Measurements from ENCODE around the gene MMAB. TPM values are rescaled to one million over a fixed set of nuclear protein-coding genes. Genes with fewer than 3 reads are reported as not detected.

Gene MMAB
- total RNA-seq, 4 donors from 2014 or later = 27.3 to 80.4 (median 30.9) TPM

GRCh38 chr12:109554761-109555160 lies 18.5 kb downstream of the MMAB start:
- TF ChIP-seq EP300 (IDR thresholded peaks at IDR 0.05) (no peak), CTCF (IDR thresholded peaks at IDR 0.05) (no peak), POLR2A (IDR thresholded peaks at IDR 0.05) (no peak)
- Histone ChIP-seq H3K9me3 (no peaks in the 10 kb centered on the region), H3K36me3 (peaks cover 0 to 44% (median 0%) of the 10 kb centered on the region in 3 donors), H3K27ac (no peak overlapping the region), H3K4me3 (no peak overlapping the region), H3K4me1 (no peaks in the 10 kb centered on the region), H3K27me3 (peaks cover 0 to 12% of the 10 kb centered on the region in 2 donors)
- no peak for DNase-seq (ENCODE audit: low spot score in 2 of 2)
- 77 to 79% methylated on average over 6 of the region's 6 CpGs for WGBS, 2 donors

DNA sequence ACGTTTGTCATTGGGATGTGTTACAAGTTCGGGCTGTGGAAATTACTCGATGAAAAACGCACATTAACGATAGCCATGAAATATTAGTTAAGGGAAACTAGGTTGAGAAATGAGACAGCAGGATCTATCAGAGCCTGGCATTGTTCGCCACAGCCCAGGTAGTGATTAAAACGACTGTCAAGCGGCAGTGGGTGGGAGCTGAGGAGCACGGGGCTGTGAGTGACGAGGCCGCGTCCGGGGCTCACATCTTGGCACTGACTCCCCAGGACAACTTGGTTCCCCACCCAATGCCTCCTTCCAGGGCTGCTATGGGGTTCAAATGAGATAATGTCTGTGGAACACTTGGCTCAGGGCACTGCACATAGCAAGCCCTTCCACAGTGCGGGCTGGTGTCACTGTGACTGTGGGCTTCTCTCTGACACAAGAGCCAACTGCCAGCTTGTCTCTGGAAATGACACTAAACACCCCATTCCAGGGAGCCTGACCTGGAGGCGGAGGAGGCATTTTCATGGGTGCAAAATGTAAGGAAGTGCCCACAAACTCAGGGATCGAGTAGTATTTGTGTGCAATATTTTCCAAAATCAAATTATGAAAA lies 19.3 kb downstream of the MMAB start:
- Histone ChIP-seq H3K9me3 (no peaks in the 10 kb centered on the region), H3K4me1 (no peaks in the 10 kb centered on the region), H3K4me3 (no peak overlapping the region), H3K27me3 (peaks cover 0 to 19% of the 10 kb centered on the region in 2 donors), H3K36me3 (peaks cover 0 to 36% (median 0%) of the 10 kb centered on the region in 3 donors), H3K27ac (no peak overlapping the region)
- 53 to 57% methylated on average over 16 of the region's 16 CpGs for WGBS, 2 donors
- no peak for TF ChIP-seq CTCF (IDR thresholded peaks at IDR 0.05)
- TF ChIP-seq POLR2A (IDR thresholded peaks at IDR 0.05) = no peak
- no peak for TF ChIP-seq EP300 (IDR thresholded peaks at IDR 0.05)
- no peak for DNase-seq (ENCODE audit: low spot score in 2 of 2)

- no peaks in the 10 kb centered on the region for H3K9me3 ChIP-seq
- peaks cover 0 to 25% of the 10 kb centered on the region in 2 donors for H3K27me3 ChIP-seq
- H3K36me3 ChIP-seq = peaks cover 0 to 31% (median 0%) of the 10 kb centered on the region in 3 donors
- no peak overlapping the region for H3K27ac ChIP-seq
- no peak overlapping the region for H3K4me3 ChIP-seq
- no peak for DNase-seq (ENCODE audit: low spot score in 2 of 2)
- WGBS, 2 donors = 71 to 74% methylated on average over 7 of the region's 7 CpGs
- no peak for TF ChIP-seq EP300 (IDR thresholded peaks at IDR 0.05)
- no peak for TF ChIP-seq CTCF (IDR thresholded peaks at IDR 0.05)
- no peak for TF ChIP-seq POLR2A (IDR thresholded peaks at IDR 0.05)
- no peaks in the 10 kb centered on the region for H3K4me1 ChIP-seq
Measured at GRCh38 chr12:109553483-109553882, 19.8 kb downstream of the MMAB start.

- WGBS, 2 donors = 73 to 80% methylated on average over 4 of the region's 4 CpGs
- no peak for TF ChIP-seq EP300 (IDR thresholded peaks at IDR 0.05)
- no peak for TF ChIP-seq POLR2A (IDR thresholded peaks at IDR 0.05)
- TF ChIP-seq CTCF (IDR thresholded peaks at IDR 0.05) = no peak
- no peak overlapping the region for H3K4me3 ChIP-seq
- no peak for DNase-seq (ENCODE audit: low spot score in 2 of 2)
- H3K4me1 ChIP-seq = no peaks in the 10 kb centered on the region
- peaks cover 0 to 30% of the 10 kb centered on the region in 2 donors for H3K27me3 ChIP-seq
- no peaks in the 10 kb centered on the region for H3K9me3 ChIP-seq
- H3K27ac ChIP-seq = no peak overlapping the region
- H3K36me3 ChIP-seq = peaks cover 0 to 26% (median 0%) of the 10 kb centered on the region in 3 donors
Measured at GRCh38 chr12:109552971-109553370, 20.3 kb downstream of the MMAB start.

- 88 to 89% methylated on average over 6 of the region's 6 CpGs for WGBS, 2 donors
- no peak for TF ChIP-seq CTCF (IDR thresholded peaks at IDR 0.05)
- no peak for TF ChIP-seq POLR2A (IDR thresholded peaks at IDR 0.05)
- TF ChIP-seq EP300 (IDR thresholded peaks at IDR 0.05) = no peak
- Histone ChIP-seq H3K9me3 (no peaks in the 10 kb centered on the region), H3K4me1 (no peaks in the 10 kb centered on the region), H3K27me3 (peaks cover 0 to 39% of the 10 kb centered on the region in 2 donors), H3K4me3 (no peak overlapping the region), H3K27ac (no peak overlapping the region), H3K36me3 (peaks cover 0 to 7% (median 0%) of the 10 kb centered on the region in 3 donors)
- DNase-seq (ENCODE audit: low spot score in 2 of 2) = no peak
Measured at GRCh38 chr12:109551108-109551507, 22.2 kb downstream of the MMAB start.

All from tibial nerve (tissue), 4 donors.